HEK293 (cell line): ENCODE data around the gene KRTAP5-1.

Experiments
- EGR2 ChIP-seq: fragments of 450-650 bp; formaldehyde crosslinking; IDR thresholded peaks from 2 replicates; pipeline ENCODE4 v1.5.1; 2016; ENCODE audit warnings: low read depth, missing biosample characterization, missing genetic modification characterization
- FEZF1 ChIP-seq: fragments of 450-650 bp; formaldehyde crosslinking; IDR thresholded peaks from 2 replicates; pipeline ENCODE4 v1.5.1; 2016; ENCODE audit warnings: missing biosample characterization, missing genetic modification characterization
- GLIS1 ChIP-seq: fragments of 450-650 bp; formaldehyde crosslinking; IDR thresholded peaks from 2 replicates; pipeline ENCODE4 v1.5.1; 2016; ENCODE audit warnings: missing biosample characterization, missing genetic modification characterization
- GLIS2 ChIP-seq: fragments of 450-650 bp; formaldehyde crosslinking; IDR thresholded peaks from 2 replicates; pipeline ENCODE4 v1.5.1; 2016; ENCODE audit warnings: missing biosample characterization, missing genetic modification characterization
- MYNN ChIP-seq: fragments of 450-650 bp; formaldehyde crosslinking; IDR thresholded peaks from 2 replicates; pipeline ENCODE4 v1.5.1; 2016; ENCODE audit warnings: missing biosample characterization, missing genetic modification characterization, borderline replicate concordance
- OVOL3 ChIP-seq: fragments of 450-650 bp; formaldehyde crosslinking; IDR thresholded peaks from 2 replicates; pipeline ENCODE4 v1.5.1; 2016; ENCODE audit warnings: missing biosample characterization, missing genetic modification characterization
- YY1 ChIP-seq: fragments of 450-650 bp; formaldehyde crosslinking; IDR thresholded peaks from 2 replicates; pipeline ENCODE4 v1.5.1; 2018; ENCODE audit warnings: missing biosample characterization, missing genetic modification characterization
- ZBTB17 ChIP-seq: fragments of 450-650 bp; formaldehyde crosslinking; IDR thresholded peaks from 2 replicates; pipeline ENCODE4 v1.5.1; 2016; ENCODE audit warnings: missing biosample characterization, missing genetic modification characterization
- ZNF19 ChIP-seq: fragments of 450-650 bp; formaldehyde crosslinking; IDR thresholded peaks from 2 replicates; pipeline ENCODE4; 2016; ENCODE audit warnings: missing biosample characterization, missing genetic modification characterization, low read depth
- ZNF211 ChIP-seq: fragments of 450-650 bp; formaldehyde crosslinking; IDR thresholded peaks from 2 replicates; pipeline ENCODE4 v1.5.1; 2016; ENCODE audit warnings: low read depth, missing biosample characterization, missing genetic modification characterization
- ZNF473 ChIP-seq: fragments of 450-650 bp; formaldehyde crosslinking; IDR thresholded peaks from 2 replicates; pipeline ENCODE4 v1.5.1; 2017; ENCODE audit warnings: missing biosample characterization, missing genetic modification characterization
- ZNF518A ChIP-seq: fragments of 450-650 bp; formaldehyde crosslinking; conservative IDR thresholded peaks from 2 replicates; pipeline ENCODE4 v1.5.1; 2016; ENCODE audit warnings: low read depth, missing biosample characterization, missing genetic modification characterization
- ZNF623 ChIP-seq: fragments of 450-650 bp; formaldehyde crosslinking; IDR thresholded peaks from 2 replicates; pipeline ENCODE4 v1.5.1; 2016; ENCODE audit warnings: missing biosample characterization, missing genetic modification characterization
- ZNF747 ChIP-seq: fragments of 450-650 bp; formaldehyde crosslinking; IDR thresholded peaks from 2 replicates; pipeline ENCODE4 v1.5.1; 2016; ENCODE audit warnings: missing biosample characterization, missing genetic modification characterization
- ZNF791 ChIP-seq: fragments of 450-650 bp; formaldehyde crosslinking; IDR thresholded peaks from 2 replicates; pipeline ENCODE4 v1.5.1; 2016; ENCODE audit warnings: missing biosample characterization, missing genetic modification characterization
- ZNF843 ChIP-seq: fragments of 450-650 bp; formaldehyde crosslinking; IDR thresholded peaks from 2 replicates; pipeline ENCODE4 v1.5.1; 2016; ENCODE audit warnings: missing biosample characterization, missing genetic modification characterization
- ZSCAN30 ChIP-seq: fragments of 450-650 bp; IDR thresholded peaks from 2 replicates; pipeline ENCODE4 v1.5.1; 2018; ENCODE audit warnings: missing biosample characterization, mild to moderate bottlenecking, missing genetic modification characterization, moderate library complexity
- TF ChIP-seq, protein P1 (sequence below): fragments of 450-650 bp; formaldehyde crosslinking; IDR thresholded peaks from 2 replicates; pipeline ENCODE4 v1.5.1; 2016; ENCODE audit warnings: missing biosample characterization, missing genetic modification characterization

Gene KRTAP5-1

GRCh38 chr11:1557904-1558774, 26.9 kb downstream of the KRTAP5-1 start (continued):
- TF ChIP-seq, protein P1, sequence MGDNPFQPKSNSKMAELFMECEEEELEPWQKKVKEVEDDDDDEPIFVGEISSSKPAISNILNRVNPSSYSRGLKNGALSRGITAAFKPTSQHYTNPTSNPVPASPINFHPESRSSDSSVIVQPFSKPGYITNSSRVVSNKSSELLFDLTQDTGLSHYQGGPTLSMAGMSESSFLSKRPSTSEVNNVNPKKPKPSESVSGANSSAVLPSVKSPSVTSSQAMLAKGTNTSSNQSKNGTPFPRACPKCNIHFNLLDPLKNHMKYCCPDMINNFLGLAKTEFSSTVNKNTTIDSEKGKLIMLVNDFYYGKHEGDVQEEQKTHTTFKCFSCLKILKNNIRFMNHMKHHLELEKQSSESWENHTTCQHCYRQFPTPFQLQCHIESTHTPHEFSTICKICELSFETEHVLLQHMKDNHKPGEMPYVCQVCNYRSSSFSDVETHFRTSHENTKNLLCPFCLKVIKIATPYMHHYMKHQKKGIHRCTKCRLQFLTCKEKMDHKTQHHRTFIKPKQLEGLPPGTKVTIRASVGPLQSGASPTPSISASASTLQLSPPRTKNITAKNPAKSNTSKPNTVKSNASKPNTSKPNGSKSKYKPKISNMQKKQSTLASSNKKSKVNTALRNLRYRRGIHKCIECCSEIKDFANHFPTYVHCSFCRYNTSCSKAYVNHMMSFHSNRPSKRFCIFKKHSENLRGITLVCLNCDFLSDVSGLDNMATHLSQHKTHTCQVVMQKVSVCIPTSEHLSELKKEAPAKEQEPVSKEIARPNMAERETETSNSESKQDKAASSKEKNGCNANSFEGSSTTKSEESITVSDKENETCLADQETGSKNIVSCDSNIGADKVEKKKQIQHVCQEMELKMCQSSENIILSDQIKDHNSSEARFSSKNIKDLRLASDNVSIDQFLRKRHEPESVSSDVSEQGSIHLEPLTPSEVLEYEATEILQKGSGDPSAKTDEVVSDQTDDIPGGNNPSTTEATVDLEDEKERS (tag by site-specific recombination) = no peak
- TF ChIP-seq GLIS2 (tag by site-specific recombination) = peak; percentile 63
- no peak for TF ChIP-seq ZBTB17 (tag by site-specific recombination)
- TF ChIP-seq MYNN (tag by site-specific recombination) = no peak
- TF ChIP-seq ZNF623 (tag by site-specific recombination) = no peak
- TF ChIP-seq OVOL3 (tag by site-specific recombination) = no peak
- TF ChIP-seq ZNF211 (tag by site-specific recombination) = no peak
- no peak for TF ChIP-seq ZNF747 (tag by site-specific recombination)
- TF ChIP-seq ZNF518A (tag by site-specific recombination) = no peak
- TF ChIP-seq ZNF791 (tag by site-specific recombination) = no peak
- TF ChIP-seq YY1 (tag by site-specific recombination) = no peak
- TF ChIP-seq EGR2 (tag by site-specific recombination) = no peak
- TF ChIP-seq ZNF19 (tag by site-specific recombination) = no peak
- TF ChIP-seq GLIS1 (tag by site-specific recombination) = peak; percentile 75
- no peak for TF ChIP-seq ZSCAN30 (tag by site-specific recombination)
- no peak for TF ChIP-seq ZNF473 (tag by site-specific recombination)
- no peak for TF ChIP-seq FEZF1 (tag by site-specific recombination)
- TF ChIP-seq ZNF843 (tag by site-specific recombination) = no peak
- TF ChIP-seq, all 188 proteins: peak for 6
